K562 (cell line): Measurements from ENCODE around the gene TRAF3. TPM values are rescaled to one million over a fixed set of nuclear protein-coding genes. Genes with fewer than 3 reads are reported as not detected.

Experiments used
- BRD9 ChIP-seq: fragments of 450-650 bp; IDR thresholded peaks from 2 replicates; pipeline ENCODE4 v1.6.1; 2018; ENCODE audit warnings: low read depth; ENCODE audit not compliant: partially characterized antibody
- ELF4 ChIP-seq: fragments of 450-650 bp; formaldehyde crosslinking; IDR thresholded peaks from 2 replicates; pipeline ENCODE4 v1.4.0; 2022; ENCODE audit warnings: missing genetic modification characterization
- ETV6 ChIP-seq, 3 experiments: fragments of 150-350 bp in 1 of 3; sonication (generic) in 1 of 3; formaldehyde crosslinking in 1 of 3; IDR thresholded peaks; 2 replicates each; pipeline versions ENCODE4 v1.6.1 to v1.8.0; 2014 to 2022; ENCODE audit warnings: borderline replicate concordance in 2 of 3, low read depth in 2 of 3, antibody characterized with exemption in 1 of 3, low read length in 1 of 3, mild to moderate bottlenecking in 1 of 3, missing genetic modification reagents in 1 of 3
- FIP1L1 ChIP-seq: fragments of 200-400 bp; formaldehyde crosslinking; IDR thresholded peaks from 2 replicates; pipeline ENCODE4 v1.6.1; 2018; ENCODE audit warnings: mild to moderate bottlenecking, low read depth, low read length; ENCODE audit not compliant: poor library complexity, severe bottlenecking
- NFXL1 ChIP-seq: fragments of 450-650 bp; formaldehyde crosslinking; IDR thresholded peaks from 2 replicates; pipeline ENCODE4 v1.4.0; 2021; ENCODE audit warnings: mild to moderate bottlenecking
- ZC3H4 ChIP-seq: sonication (generic); formaldehyde crosslinking; IDR thresholded peaks from 2 replicates; pipeline ENCODE4 v1.9.0; 2021; ENCODE audit warnings: missing genetic modification reagents, borderline replicate concordance
- polyA plus RNA-seq, 8 experiments: library from polyadenylated mRNA; depleted of rRNA in 4 of 8; stranded (reverse) in 5 of 8; unstranded in 3 of 8; fragments of >200 nt; fragmentation: Nextera tagmentation in 2 of 8; fragmentation: Illumina TruSeq in 1 of 8; extraction: Ambion mirVana in 2 of 8; extraction: Trizol in 1 of 8; gene quantifications; 2 replicates each; pipeline versions ENCODE4 v1.2.1 to v1.2.3, GENCODE V29; 2011 to 2014; ENCODE audit warnings: inconsistent platforms in 1 of 8, missing spikeins in 1 of 8
- total RNA-seq, 7 experiments: library from RNA; depleted of rRNA in 6 of 7; stranded (reverse); fragments of >200 nt in 6 of 7; fragmentation: Illumina TruSeq in 2 of 7; extraction: Trizol in 2 of 7; gene quantifications; 2 replicates each; pipeline versions ENCODE4 v1.2.1 to v1.2.3, GENCODE V29; 2011 to 2021; ENCODE audit warnings: low replicate concordance in 1 of 7
- TF ChIP-seq, protein P1 (sequence below): fragments of 450-650 bp; IDR thresholded peaks from 2 replicates; pipeline ENCODE4 v1.6.1; 2016; ENCODE audit warnings: low read depth
- TF ChIP-seq, protein P2 (sequence below): fragments of 250-450 bp; sonication (Bioruptor Pico); IDR thresholded peaks from 2 replicates; pipeline ENCODE4 v1.5.0; 2021; ENCODE audit warnings: mild to moderate bottlenecking, moderate library complexity

TRAF3 gene
- total and polyA plus RNA-seq, 9 of the 15 experiments (the other 6 are each of a cell fraction or from before 2014, with no cell fraction given), result 0.52 to 21.3 (median 9.9) TPM

DNA sequence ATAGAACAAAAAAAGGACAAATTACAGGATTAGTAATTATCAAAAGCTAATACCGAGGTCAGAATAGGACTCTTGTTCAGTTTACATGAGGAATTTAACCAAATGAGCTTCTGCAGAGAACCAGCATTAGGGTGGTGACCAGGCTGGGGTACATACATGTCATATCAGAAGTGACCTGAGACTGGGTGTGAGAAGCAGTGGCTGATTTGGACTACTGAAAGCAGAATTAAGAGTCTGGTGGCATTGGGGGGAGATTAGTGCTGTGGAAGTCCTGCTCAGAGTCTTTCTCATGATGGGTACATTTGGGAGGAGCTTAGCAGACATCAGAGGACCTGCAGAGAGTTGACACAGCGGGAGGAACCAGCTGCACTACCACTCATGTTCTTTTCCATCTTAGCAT, 21.7 kb downstream of the TRAF3 start (continued):
- TF ChIP-seq, protein P1, sequence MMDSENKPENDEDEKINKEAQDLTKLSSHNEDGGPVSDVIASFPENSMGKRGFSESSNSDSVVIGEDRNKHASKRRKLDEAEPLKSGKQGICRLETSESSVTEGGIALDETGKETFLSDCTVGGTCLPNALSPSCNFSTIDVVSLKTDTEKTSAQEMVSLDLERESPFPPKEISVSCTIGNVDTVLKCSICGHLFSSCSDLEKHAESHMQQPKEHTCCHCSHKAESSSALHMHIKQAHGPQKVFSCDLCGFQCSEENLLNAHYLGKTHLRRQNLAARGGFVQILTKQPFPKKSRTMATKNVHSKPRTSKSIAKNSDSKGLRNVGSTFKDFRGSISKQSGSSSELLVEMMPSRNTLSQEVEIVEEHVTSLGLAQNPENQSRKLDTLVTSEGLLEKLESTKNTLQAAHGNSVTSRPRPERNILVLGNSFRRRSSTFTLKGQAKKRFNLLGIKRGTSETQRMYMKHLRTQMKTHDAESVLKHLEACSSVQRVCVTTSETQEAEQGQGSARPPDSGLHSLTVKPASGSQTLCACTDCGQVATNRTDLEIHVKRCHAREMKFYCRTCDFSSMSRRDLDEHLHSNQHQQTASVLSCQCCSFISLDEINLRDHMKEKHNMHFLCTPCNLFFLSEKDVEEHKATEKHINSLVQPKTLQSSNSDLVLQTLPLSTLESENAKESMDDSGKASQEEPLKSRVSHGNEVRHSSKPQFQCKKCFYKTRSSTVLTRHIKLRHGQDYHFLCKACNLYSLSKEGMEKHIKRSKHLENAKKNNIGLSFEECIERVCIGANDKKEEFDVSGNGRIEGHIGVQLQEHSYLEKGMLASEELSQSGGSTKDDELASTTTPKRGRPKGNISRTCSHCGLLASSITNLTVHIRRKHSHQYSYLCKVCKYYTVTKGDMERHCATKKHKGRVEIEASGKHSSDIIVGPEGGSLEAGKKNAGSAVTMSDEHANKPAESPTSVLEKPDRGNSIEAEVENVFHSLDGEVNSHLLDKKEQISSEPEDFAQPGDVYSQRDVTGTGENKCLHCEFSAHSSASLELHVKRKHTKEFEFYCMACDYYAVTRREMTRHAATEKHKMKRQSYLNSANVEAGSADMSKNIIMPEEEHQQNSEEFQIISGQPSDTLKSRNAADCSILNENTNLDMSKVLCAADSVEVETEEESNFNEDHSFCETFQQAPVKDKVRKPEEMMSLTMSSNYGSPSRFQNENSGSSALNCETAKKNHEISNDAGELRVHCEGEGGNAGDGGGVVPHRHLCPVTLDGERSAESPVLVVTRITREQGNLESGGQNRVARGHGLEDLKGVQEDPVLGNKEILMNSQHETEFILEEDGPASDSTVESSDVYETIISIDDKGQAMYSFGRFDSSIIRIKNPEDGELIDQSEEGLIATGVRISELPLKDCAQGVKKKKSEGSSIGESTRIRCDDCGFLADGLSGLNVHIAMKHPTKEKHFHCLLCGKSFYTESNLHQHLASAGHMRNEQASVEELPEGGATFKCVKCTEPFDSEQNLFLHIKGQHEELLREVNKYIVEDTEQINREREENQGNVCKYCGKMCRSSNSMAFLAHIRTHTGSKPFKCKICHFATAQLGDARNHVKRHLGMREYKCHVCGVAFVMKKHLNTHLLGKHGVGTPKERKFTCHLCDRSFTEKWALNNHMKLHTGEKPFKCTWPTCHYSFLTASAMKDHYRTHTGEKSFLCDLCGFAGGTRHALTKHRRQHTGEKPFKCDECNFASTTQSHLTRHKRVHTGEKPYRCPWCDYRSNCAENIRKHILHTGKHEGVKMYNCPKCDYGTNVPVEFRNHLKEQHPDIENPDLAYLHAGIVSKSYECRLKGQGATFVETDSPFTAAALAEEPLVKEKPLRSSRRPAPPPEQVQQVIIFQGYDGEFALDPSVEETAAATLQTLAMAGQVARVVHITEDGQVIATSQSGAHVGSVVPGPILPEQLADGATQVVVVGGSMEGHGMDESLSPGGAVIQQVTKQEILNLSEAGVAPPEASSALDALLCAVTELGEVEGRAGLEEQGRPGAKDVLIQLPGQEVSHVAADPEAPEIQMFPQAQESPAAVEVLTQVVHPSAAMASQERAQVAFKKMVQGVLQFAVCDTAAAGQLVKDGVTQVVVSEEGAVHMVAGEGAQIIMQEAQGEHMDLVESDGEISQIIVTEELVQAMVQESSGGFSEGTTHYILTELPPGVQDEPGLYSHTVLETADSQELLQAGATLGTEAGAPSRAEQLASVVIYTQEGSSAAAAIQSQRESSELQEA, result no peak
- no peak for TF ChIP-seq FIP1L1
- TF ChIP-seq, protein P2, sequence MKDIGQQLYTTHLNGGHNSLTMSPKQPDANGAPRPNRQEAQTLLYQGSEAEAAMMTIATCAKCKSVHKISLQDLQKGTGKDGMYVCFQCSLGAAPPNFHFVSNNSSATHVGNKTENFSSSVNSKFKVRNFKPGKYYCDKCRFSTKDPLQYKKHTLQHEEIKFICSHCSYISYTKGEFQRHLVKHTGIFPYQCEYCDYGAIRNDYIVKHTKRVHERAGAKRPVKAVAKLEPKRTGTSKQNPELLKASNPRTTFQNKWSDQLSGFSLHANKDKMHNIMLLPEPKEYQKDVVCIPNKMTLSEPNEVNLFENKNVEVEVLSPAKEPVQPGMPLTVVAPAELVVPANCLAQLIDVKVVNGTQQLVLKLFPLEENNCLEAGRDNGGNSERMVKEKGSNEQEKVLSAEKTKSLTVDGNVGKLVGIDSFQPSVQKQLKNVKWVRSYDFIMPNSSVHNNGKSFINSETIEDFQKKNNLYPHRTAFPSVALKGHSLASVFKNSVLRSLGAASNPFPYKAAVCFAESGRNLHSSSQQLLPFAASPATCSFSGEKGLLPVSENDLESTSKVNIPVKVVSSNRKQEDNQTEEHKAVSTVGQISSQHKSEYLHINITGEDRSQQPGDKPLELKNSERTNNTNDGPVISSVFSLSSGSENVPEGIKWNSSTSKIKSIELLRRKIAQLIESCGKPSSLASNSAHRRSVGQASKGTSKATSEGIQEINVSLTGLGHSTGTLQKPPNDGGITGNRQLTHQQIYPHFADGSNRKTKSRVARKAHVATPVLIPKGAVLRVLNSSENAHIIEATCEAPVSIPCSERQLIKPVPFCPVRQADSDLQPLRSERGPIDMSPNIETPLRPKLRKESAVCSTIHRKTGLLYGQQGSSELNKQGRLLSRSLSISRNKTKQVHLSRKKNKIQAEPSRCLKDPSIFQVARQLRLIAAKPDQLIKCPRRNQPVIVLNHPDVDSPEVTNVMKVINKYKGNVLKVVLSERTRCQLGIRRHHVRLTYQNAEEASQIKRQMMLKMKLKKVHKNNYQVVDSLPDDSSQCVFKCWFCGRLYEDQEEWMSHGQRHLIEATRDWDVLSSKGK (CRISPR knock-in tag), result no peak
- TF ChIP-seq ETV6 (IDR thresholded peaks at IDR 0.05; ENCODE audit: borderline replicate concordance in 1 of 2, low read depth in 2 of 2, low read length in 1 of 2), result no peak
- no peak for TF ChIP-seq ETV6 (CRISPR knock-in tag; IDR thresholded peaks at IDR 0.05; ENCODE audit: borderline replicate concordance)
- no peak for TF ChIP-seq NFXL1 (CRISPR knock-in tag)
- TF ChIP-seq ELF4 (CRISPR knock-in tag), result no peak
- no peak for TF ChIP-seq ZC3H4 (CRISPR knock-in tag)
- TF ChIP-seq BRD9, result no peak
